Panc1 (cell line): ENCODE measurements around the gene SEC22B. TPM values are rescaled to one million over a fixed set of nuclear protein-coding genes. Genes with fewer than 3 reads are reported as not detected.
"Not testable (repeated sequence)": the region's sequence is repeated elsewhere in the genome, so short reads cannot be mapped to it uniquely, and the experiment has no call there.

Experiments
- ATAC-seq: fragments of 200-7000 bp; cut with Tn5 transposase; 2 replicates; pipeline ENCODE4 v1.9.1; 2020; ENCODE audit warnings: mild to moderate bottlenecking, moderate library complexity
- BruUV-seq: library from RNA; stranded (reverse); fragments of 400-500 nt; replicated peaks from 2 replicates; lab custom pipeline; 2021; lab: Mats Ljungman, UMichigan
- CTCF ChIA-PET: fragments of 300-600 bp; sonication (Branson Sonifier 250); formaldehyde crosslinking; loops from one replicate; lab custom pipeline; 2022; ENCODE audit warnings: antibody characterized with exemption; lab: Charles Lee
- POLR2A ChIA-PET: fragments of 300-600 bp; sonication (Branson Sonifier 250); formaldehyde crosslinking; loops from one replicate; lab custom pipeline; 2022; ENCODE audit warnings: antibody characterized with exemption; lab: Charles Lee
- DNase-seq: peaks from one replicate; pipeline ENCODE4 v3.0.0-alpha.2; 2010; ENCODE audit warnings: low read depth, low spot score
- H3K27ac ChIP-seq: 2 replicates; pipeline ENCODE4 v1.5.1; 2011; ENCODE audit warnings: mild to moderate bottlenecking, low read length, inconsistent platforms
- H3K27me3 ChIP-seq: fragments of 200-500 bp; sonication (Bioruptor generic); 2 replicates; pipeline ENCODE4 v1.6.0; 2014; ENCODE audit warnings: low read length, inconsistent platforms; ENCODE audit not compliant: control insufficient read depth, insufficient read depth
- H3K36me3 ChIP-seq: fragments of 200-500 bp; sonication (Bioruptor generic); 2 replicates; pipeline ENCODE4 v1.5.1; 2014; ENCODE audit warnings: inconsistent platforms, mild to moderate bottlenecking, low read length, moderate library complexity; ENCODE audit not compliant: control insufficient read depth, insufficient read depth
- H3K4me1 ChIP-seq: 2 replicates; pipeline ENCODE4 v1.5.1; 2011; ENCODE audit warnings: inconsistent platforms, mild to moderate bottlenecking, low read length, moderate library complexity; ENCODE audit not compliant: control insufficient read depth, insufficient read depth
- H3K4me3 ChIP-seq, 2 experiments: 2 replicates each; pipeline ENCODE4 v1.5.1; 2011 to 2012; ENCODE audit warnings: low read depth in 2 of 2, low read length in 2 of 2, mild to moderate bottlenecking in 2 of 2, inconsistent platforms in 1 of 2, moderate library complexity in 1 of 2
- H3K9me3 ChIP-seq: fragments of 200-500 bp; sonication (Bioruptor generic); 2 replicates; pipeline ENCODE4 v1.5.1; 2014; ENCODE audit warnings: low read depth, mild to moderate bottlenecking, inconsistent platforms, low read length, moderate library complexity; ENCODE audit not compliant: control insufficient read depth, insufficient read depth
- in situ Hi-C: cut with HindIII; loops from 2 replicates; pipeline ENCODE4 v1.10.0; 2016; ENCODE audit warnings: low sequenced_read_pairs, low pct_unique_long_range_greater_than_20kb
- intact Hi-C: fragments of 100-400 bp; cut with micrococcal nuclease; formaldehyde crosslinking; loops from one replicate; pipeline ENCODE4 v1.10.0; 2022; ENCODE audit not compliant: unreplicated experiment
- total RNA-seq: library from RNA; stranded (reverse); gene quantifications from one replicate; pipeline ENCODE4 v1.2.1, GENCODE V29; 2021; ENCODE audit not compliant: unreplicated experiment

SEC22B gene
- total RNA-seq, 1 experiment from 2014 or later = 23.7 TPM

DNA sequence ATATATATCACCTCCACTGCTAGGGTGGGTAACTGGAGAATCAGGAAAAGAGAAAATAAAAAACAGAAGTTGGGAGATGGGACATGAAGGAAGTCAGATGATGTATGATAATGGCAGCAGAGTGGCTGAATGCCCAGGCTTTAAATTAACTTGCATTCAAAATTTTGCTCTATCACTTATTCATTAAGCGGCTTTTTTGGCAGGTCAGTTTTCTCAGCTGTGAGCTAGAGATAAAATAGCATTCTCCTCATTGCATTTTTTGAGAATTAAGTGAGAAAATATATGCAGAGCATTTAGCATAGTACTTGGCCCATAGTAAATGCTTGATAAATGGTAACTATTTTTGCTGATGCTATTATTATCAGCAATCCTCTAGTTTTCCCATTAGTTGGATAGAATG is 74.7 kb downstream of the SEC22B start:
- H3K9me3 ChIP-seq, in situ Hi-C loops, H3K27me3 ChIP-seq, ATAC-seq, intact Hi-C loops, POLR2A ChIA-PET, H3K27ac ChIP-seq, H3K4me1 ChIP-seq, DNase-seq, H3K36me3 ChIP-seq, BruUV-seq, H3K4me3 ChIP-seq, CTCF ChIA-PET: not testable (repeated sequence)

Other genes with a start within 250 kb of the SEC22B start
- gene NOTCH2, start 106.9 kb downstream of the SEC22B start, total RNA-seq = 191 TPM
- gene NBPF8, start 238.5 kb upstream of the SEC22B start, total RNA-seq = 22.3 TPM